HepG2 (cell line): ENCODE data around the gene SYT14. TPM values are rescaled to one million over a fixed set of nuclear protein-coding genes. Genes with fewer than 3 reads are reported as not detected.

Experiments used
- ATAC-seq: fragments of 200-7000 bp; cut with Tn5 transposase; 3 replicates; pipeline ENCODE4 v1.9.1; 2020; ENCODE audit warnings: mild to moderate bottlenecking, moderate library complexity
- BruUV-seq: library from RNA; stranded (reverse); fragments of 400-500 nt; replicated peaks from 2 replicates; lab custom pipeline; 2021; lab: Mats Ljungman, UMichigan
- CTCF ChIA-PET: fragments of 300-600 bp; formaldehyde crosslinking; extraction: SDS; loops from one replicate; lab custom pipeline; 2021; ENCODE audit warnings: low total read pairs, inconsistent platforms, low intra/inter-chr PET ratio; lab: Yijun Ruan, JAX
- POLR2A ChIA-PET: fragments of 350-600 bp; sonication (Branson Sonifier 250); formaldehyde crosslinking; loops from one replicate; lab custom pipeline; 2020; ENCODE audit warnings: antibody characterized with exemption, inconsistent platforms; lab: Yijun Ruan, JAX
- DNase-seq: peaks from one replicate; pipeline ENCODE4 v3.0.0-alpha.2; 2015; ENCODE audit warnings: low spot score
- FAIRE-seq: peaks from 3 replicates; lab custom pipeline; 2011; peaks lifted over from hg19 to GRCh38; lab: Jason Lieb, UNC
- H2AFZ ChIP-seq: one replicate; pipeline ENCODE4 v1.6.1; 2011; ENCODE audit warnings: low read length, inconsistent platforms
- H3K27ac ChIP-seq: fragments of 300-600 bp; 3 replicates; pipeline ENCODE4 v1.8.0; 2011; ENCODE audit warnings: mixed run types, mild to moderate bottlenecking, mixed read lengths, low read length, inconsistent platforms; ENCODE audit not compliant: insufficient read depth; ENCODE audit errors: extremely low read length
- H3K27me3 ChIP-seq, 2 experiments: fragments of 200-600 bp in 1 of 2; 2 replicates in 1 of 2; 3 replicates in 1 of 2; pipeline versions ENCODE4 v1.6.0 to v1.8.0; 2011; ENCODE audit warnings: low read length in 2 of 2, mild to moderate bottlenecking in 2 of 2, moderate library complexity in 2 of 2, inconsistent platforms in 1 of 2; ENCODE audit not compliant: insufficient read depth in 2 of 2, control insufficient read depth in 1 of 2
- H3K36me3 ChIP-seq, 2 experiments: fragments of 200-600 bp in 1 of 2; replicated peaks in 1 of 2; 2 replicates in 1 of 2; 3 replicates in 1 of 2; pipeline versions ENCODE4 v1.5.1 to v1.8.0; 2011; ENCODE audit warnings: low read length in 2 of 2, inconsistent platforms in 1 of 2; ENCODE audit not compliant: insufficient read depth in 2 of 2, control insufficient read depth in 1 of 2
- H3K4me1 ChIP-seq: 2 replicates; pipeline ENCODE4 v1.5.1; 2012; ENCODE audit warnings: low read length, inconsistent platforms; ENCODE audit not compliant: insufficient read depth
- H3K4me2 ChIP-seq: 2 replicates; pipeline ENCODE4 v1.6.0; 2011; ENCODE audit warnings: low read depth, low read length, inconsistent platforms
- H3K4me3 ChIP-seq, 3 experiments: fragments of 200-600 bp in 1 of 3; sonication (generic), shearing (Covaris generic) in 1 of 3; replicated peaks in 1 of 3; 2 replicates each; pipeline ENCODE4 v1.5.1; 2011 to 2016; ENCODE audit warnings: low read length in 3 of 3, inconsistent platforms in 2 of 3, low read depth in 2 of 3, mild to moderate bottlenecking in 2 of 3, control low read depth in 1 of 3, mixed read lengths in 1 of 3; ENCODE audit not compliant: insufficient read depth in 1 of 3
- H3K79me2 ChIP-seq: one replicate; pipeline ENCODE4 v1.6.1; 2011; ENCODE audit warnings: low read length, inconsistent platforms; ENCODE audit not compliant: insufficient read depth
- H3K9ac ChIP-seq: 2 replicates; pipeline ENCODE4 v1.6.0; 2011; ENCODE audit warnings: mild to moderate bottlenecking, low read depth, low read length, inconsistent platforms; ENCODE audit not compliant: insufficient read depth
- H3K9me3 ChIP-seq: 2 replicates; pipeline ENCODE4 v1.5.1; 2012; ENCODE audit warnings: mild to moderate bottlenecking, low read length
- H4K20me1 ChIP-seq: 2 replicates; pipeline ENCODE4 v1.6.0; 2011; ENCODE audit warnings: inconsistent platforms, mild to moderate bottlenecking, low read length, moderate library complexity; ENCODE audit not compliant: insufficient read depth
- CBFB ChIP-seq: sonication (generic); formaldehyde crosslinking; IDR thresholded peaks from 2 replicates; pipeline ENCODE4 v1.4.0; 2020; ENCODE audit warnings: missing genetic modification reagents
- CHCHD3 ChIP-seq: sonication (generic); formaldehyde crosslinking; IDR thresholded peaks from 2 replicates; pipeline ENCODE4 v1.8.0; 2022; ENCODE audit warnings: mild to moderate bottlenecking, missing genetic modification reagents, moderate library complexity
- GABPA ChIP-seq, 2 experiments: IDR thresholded peaks; 2 replicates each; pipeline ENCODE4 v1.6.1; 2011 to 2016; ENCODE audit warnings: low read depth in 2 of 2, low read length in 1 of 2, missing biosample characterization in 1 of 2, missing genetic modification characterization in 1 of 2
- KAT8 ChIP-seq: IDR thresholded peaks from 2 replicates; pipeline ENCODE4 v1.6.1; 2016; ENCODE audit warnings: missing genetic modification reagents, missing compliant biosample characterization
- NCOA2 ChIP-seq: sonication (generic); formaldehyde crosslinking; IDR thresholded peaks from 2 replicates; pipeline ENCODE4 v1.8.0; 2022; ENCODE audit warnings: inconsistent platforms
- NRL ChIP-seq: sonication (generic); formaldehyde crosslinking; IDR thresholded peaks from 2 replicates; pipeline ENCODE4 v1.5.0; 2020; ENCODE audit warnings: missing genetic modification reagents, mild to moderate bottlenecking, moderate library complexity, borderline replicate concordance
- ONECUT2 ChIP-seq: sonication (generic); formaldehyde crosslinking; IDR thresholded peaks from 2 replicates; pipeline ENCODE4 v1.4.0; 2020; ENCODE audit warnings: missing genetic modification reagents
- PRDM10 ChIP-seq: sonication (generic); formaldehyde crosslinking; IDR thresholded peaks from 2 replicates; pipeline ENCODE4 v1.4.0; 2020; ENCODE audit warnings: low read depth, missing genetic modification reagents
- PRPF4 ChIP-seq: fragments of 200-400 bp; formaldehyde crosslinking; IDR thresholded peaks from 2 replicates; pipeline ENCODE4 v1.6.1; 2016; ENCODE audit warnings: low read length, low read depth; ENCODE audit not compliant: poor library complexity, severe bottlenecking
- RFXANK ChIP-seq: IDR thresholded peaks from 2 replicates; pipeline ENCODE4 v1.6.1; 2016
- TIGD3 ChIP-seq: sonication (generic); formaldehyde crosslinking; IDR thresholded peaks from 2 replicates; pipeline ENCODE4 v1.5.1; 2020; ENCODE audit warnings: mild to moderate bottlenecking, missing genetic modification reagents, borderline replicate concordance
- ZBED4 ChIP-seq: sonication (generic); formaldehyde crosslinking; IDR thresholded peaks from 2 replicates; pipeline ENCODE4 v1.4.0; 2020; ENCODE audit warnings: missing genetic modification reagents, borderline replicate concordance
- ZMYM4 ChIP-seq: sonication (generic); formaldehyde crosslinking; IDR thresholded peaks from 2 replicates; pipeline ENCODE4 v1.8.1; 2023; ENCODE audit warnings: mild to moderate bottlenecking, missing genetic modification reagents
- ZNF160 ChIP-seq: sonication (generic); formaldehyde crosslinking; IDR thresholded peaks from 2 replicates; pipeline ENCODE4 v1.8.0; 2022; ENCODE audit warnings: mild to moderate bottlenecking, inconsistent platforms, missing genetic modification reagents
- ZNF224 ChIP-seq: sonication (generic); formaldehyde crosslinking; IDR thresholded peaks from 2 replicates; pipeline ENCODE4 v1.5.0; 2020; ENCODE audit warnings: mild to moderate bottlenecking, missing genetic modification reagents
- WGBS: methylation state at CpG from one replicate; pipeline ENCODE4 v1.1.6; 2017; ENCODE audit warnings: low lambda C conversion rate; 5-methylcytosine and 5-hydroxymethylcytosine counted together
- in situ Hi-C: cut with HindIII; loops from 2 replicates; pipeline ENCODE4 v1.10.0; 2017; ENCODE audit warnings: low pct_unique_long_range_greater_than_20kb; ENCODE audit not compliant: extremely low pct_ligation_motif_present
- intact Hi-C: fragments of 100-400 bp; cut with micrococcal nuclease; formaldehyde crosslinking; loops from one replicate; pipeline ENCODE4 v1.10.0; 2022; ENCODE audit not compliant: unreplicated experiment
- polyA plus RNA-seq, 8 experiments: library from polyadenylated mRNA; depleted of rRNA in 3 of 8; stranded (reverse) in 7 of 8; unstranded in 1 of 8; fragments of >200 nt; fragmentation: Illumina TruSeq in 4 of 8; extraction: Trizol in 4 of 8; gene quantifications; 2 replicates each; pipeline versions ENCODE4 v1.2.1 to v1.2.3, GENCODE V29; 2011 to 2016; ENCODE audit warnings: low read depth in 4 of 8, missing spikeins in 1 of 8, mixed read lengths in 1 of 8; ENCODE audit not compliant: insufficient read depth in 1 of 8
- total RNA-seq, 5 experiments: library from RNA; depleted of rRNA; stranded (reverse); fragments of >200 nt; fragmentation: Illumina TruSeq; extraction: Trizol; gene quantifications; 2 replicates each; pipeline ENCODE4 v1.2.3, GENCODE V29; 2016; ENCODE audit warnings: low read depth in 1 of 5

Gene SYT14
- total and polyA plus RNA-seq, 2 of the 13 experiments (the other 11 are each of a cell fraction or from before 2014, with no cell fraction given) = not detected

GRCh38 chr1:210151052-210151672 lies 213.1 kb downstream of the SYT14 start (continued):
- TF ChIP-seq ZMYM4 (CRISPR knock-in tag) (no peak), NCOA2 (CRISPR knock-in tag) (no peak), TIGD3 (CRISPR knock-in tag) (no peak), ZBED4 (CRISPR knock-in tag) (no peak), NRL (CRISPR knock-in tag) (no peak), RFXANK (no peak)

- POLR2A ChIA-PET = no interaction called here
- TF ChIP-seq PRPF4 = no peak
- TF ChIP-seq GABPA (IDR thresholded peaks at IDR 0.05; ENCODE audit: low read depth, low read length) = no peak
- TF ChIP-seq GABPA (CRISPR knock-in tag; IDR thresholded peaks at IDR 0.05; ENCODE audit: low read depth) = no peak
- no peak for TF ChIP-seq ZNF160 (CRISPR knock-in tag)
- TF ChIP-seq ZNF224 (CRISPR knock-in tag) = no peak
- TF ChIP-seq ONECUT2 = no peak
- TF ChIP-seq KAT8 (CRISPR knock-in tag) = no peak
- TF ChIP-seq CBFB = no peak
- TF ChIP-seq PRDM10 (CRISPR knock-in tag) = no peak
- no peak for TF ChIP-seq CHCHD3 (CRISPR knock-in tag)
Measured at GRCh38 chr1:210159211-210159610, 221.2 kb downstream of the SYT14 start.

More at GRCh38 chr1:210159211-210159610, 221.2 kb downstream of the SYT14 start:
- 9% methylated on average over 2 of the region's 2 CpGs for WGBS
- intact Hi-C loops (no loop called here), in situ Hi-C loops (no loop called here)
- no peaks in the 10 kb centered on the region for H3K27me3 ChIP-seq
- no peak overlapping the region for H3K4me2 ChIP-seq
- no peak overlapping the region for H3K4me3 ChIP-seq
- no peak overlapping the region for H3K9ac ChIP-seq
- H2AFZ ChIP-seq = no peak overlapping the region
- FAIRE-seq = no peak
- no peaks in the 10 kb centered on the region for H4K20me1 ChIP-seq
- no peaks in the 10 kb centered on the region for H3K36me3 ChIP-seq
- CTCF ChIA-PET = no interaction called here
- H3K27ac ChIP-seq = no peak overlapping the region
- no peak for DNase-seq
- H3K4me1 ChIP-seq = no peaks in the 10 kb centered on the region
- no peaks in the 10 kb centered on the region for H3K9me3 ChIP-seq
- no peaks in the 10 kb centered on the region for H3K79me2 ChIP-seq
- BruUV-seq = no TSS peak
- no peak for ATAC-seq
